ENCODE data around the gene RAD50. TPM values are rescaled to one million over a fixed set of nuclear protein-coding genes. Genes with fewer than 3 reads are reported as not detected.
"Not testable (repeated sequence)": the region's sequence is repeated elsewhere in the genome, so short reads cannot be mapped to it uniquely, and the experiment has no call there.

The RAD50 gene
- total RNA-seq, 2 donors from 2014 or later, result 49.7 to 50.7 TPM

DNA sequence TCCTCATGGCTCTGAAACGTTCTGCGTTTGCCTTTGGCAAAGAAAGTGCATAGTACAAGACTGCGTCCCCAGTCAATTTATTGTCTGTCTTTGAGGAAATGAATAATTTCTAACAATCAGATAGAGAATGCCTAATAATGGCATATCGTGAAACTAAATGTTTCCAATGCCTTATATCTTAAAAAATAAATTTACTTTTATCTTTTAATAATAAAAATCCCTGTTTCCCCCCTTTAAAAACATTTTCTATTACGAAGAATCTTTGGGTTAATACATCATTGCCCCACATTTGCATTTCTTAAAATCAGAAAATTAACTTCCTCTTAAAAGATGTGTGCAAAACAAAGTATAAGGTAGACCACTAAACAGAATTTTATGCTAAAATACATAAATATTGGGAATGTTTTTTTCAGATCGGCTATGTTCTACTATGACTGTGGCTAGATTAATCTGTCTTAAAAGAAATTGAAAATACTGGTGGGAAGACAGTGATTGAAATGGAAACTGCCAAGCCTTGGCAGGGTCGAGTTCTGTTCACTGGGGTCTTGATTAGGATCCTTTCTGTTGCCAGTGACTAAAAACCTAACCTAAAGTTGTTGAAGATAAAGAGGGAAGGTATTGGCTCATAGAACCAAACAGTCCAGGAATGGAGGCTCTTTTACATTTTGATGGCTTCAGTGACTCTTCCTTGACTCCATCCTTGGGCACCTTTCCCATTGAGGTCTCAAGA lies 13.1 kb upstream of the RAD50 start, which contains the start of gene IL5:
Gene IL5, minus strand, starts transcription at position 51 of the 730 bp plus-strand sequence. Its CDS starts 44 bp downstream, at position 7.
- Mint-ChIP-seq H3K36me3 (ENCODE audit: low read depth) (no peaks in the 10 kb centered on the region), H3K4me3 (no peak within 1 kb of the TSS), H3K27me3 (ENCODE audit: insufficient read depth) (peaks cover 15% of the 10 kb centered on the region), H3K9me3 (no peaks in the 10 kb centered on the region), H3K4me1 (no peaks in the 10 kb centered on the region), H3K27ac (no peak within 1 kb of the TSS)
- WGBS, 2 experiments (ENCODE audit: insufficient coverage in 1 of 2, insufficient read length in 1 of 2), result 85 to 90% methylated on average over 4 to 7 of the region's 7 CpGs
- no peaks in the 10 kb centered on the region for H3K36me3 ChIP-seq (ENCODE audit: control insufficient read depth, insufficient read depth, low read length)
- DNase-seq, result no peak
- no peak within 1 kb of the TSS for H3K27ac ChIP-seq (ENCODE audit: low read depth, low read length)
- no peak within 1 kb of the TSS for H3K4me3 ChIP-seq (ENCODE audit: low read length)
- H3K9me3 ChIP-seq (ENCODE audit: control insufficient read depth, low read length), result no peaks in the 10 kb centered on the region
- H3K4me1 ChIP-seq (ENCODE audit: control insufficient read depth, insufficient read depth, low read length), result no peaks in the 10 kb centered on the region
- H3K27me3 ChIP-seq (ENCODE audit: control insufficient read depth, insufficient read depth, low read length, poor library complexity, severe bottlenecking), result no peaks in the 10 kb centered on the region
- no peak within 1 kb of the TSS for H3K9ac ChIP-seq (ENCODE audit: extremely low read depth, low read length, poor library complexity, severe bottlenecking)
- TF ChIP-seq, protein P1, sequence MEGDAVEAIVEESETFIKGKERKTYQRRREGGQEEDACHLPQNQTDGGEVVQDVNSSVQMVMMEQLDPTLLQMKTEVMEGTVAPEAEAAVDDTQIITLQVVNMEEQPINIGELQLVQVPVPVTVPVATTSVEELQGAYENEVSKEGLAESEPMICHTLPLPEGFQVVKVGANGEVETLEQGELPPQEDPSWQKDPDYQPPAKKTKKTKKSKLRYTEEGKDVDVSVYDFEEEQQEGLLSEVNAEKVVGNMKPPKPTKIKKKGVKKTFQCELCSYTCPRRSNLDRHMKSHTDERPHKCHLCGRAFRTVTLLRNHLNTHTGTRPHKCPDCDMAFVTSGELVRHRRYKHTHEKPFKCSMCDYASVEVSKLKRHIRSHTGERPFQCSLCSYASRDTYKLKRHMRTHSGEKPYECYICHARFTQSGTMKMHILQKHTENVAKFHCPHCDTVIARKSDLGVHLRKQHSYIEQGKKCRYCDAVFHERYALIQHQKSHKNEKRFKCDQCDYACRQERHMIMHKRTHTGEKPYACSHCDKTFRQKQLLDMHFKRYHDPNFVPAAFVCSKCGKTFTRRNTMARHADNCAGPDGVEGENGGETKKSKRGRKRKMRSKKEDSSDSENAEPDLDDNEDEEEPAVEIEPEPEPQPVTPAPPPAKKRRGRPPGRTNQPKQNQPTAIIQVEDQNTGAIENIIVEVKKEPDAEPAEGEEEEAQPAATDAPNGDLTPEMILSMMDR (conservative IDR thresholded peaks at IDR 0.05), result no peak

DNA sequence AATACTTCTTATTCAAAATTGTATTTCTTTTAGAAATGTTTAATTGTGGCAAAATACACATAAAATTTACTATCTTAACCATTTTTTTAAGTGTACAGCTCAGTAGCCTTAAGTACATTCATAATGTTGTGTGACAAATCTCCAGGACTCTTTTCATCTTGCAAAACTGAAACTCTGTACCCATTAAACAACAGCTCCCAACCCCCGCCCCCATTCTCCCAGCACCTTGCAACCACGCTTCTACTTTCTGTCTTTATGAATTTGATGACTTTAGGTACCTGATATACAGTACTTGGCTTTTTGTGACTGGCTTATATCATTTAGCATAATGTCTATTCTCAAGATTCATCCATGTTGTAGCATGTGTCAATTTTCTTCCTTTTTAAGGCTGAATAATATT lies 10.7 kb upstream of the RAD50 start:
- H3K4me3 Mint-ChIP-seq, result no peak overlapping the region
- H3K27ac Mint-ChIP-seq, result no peak overlapping the region
- Histone ChIP-seq H3K4me1 (ENCODE audit: control insufficient read depth, insufficient read depth, low read length) (no peaks in the 10 kb centered on the region), H3K27ac (ENCODE audit: low read depth, low read length) (no peak overlapping the region), H3K9ac (ENCODE audit: extremely low read depth, low read length, poor library complexity, severe bottlenecking) (no peak overlapping the region), H3K4me3 (ENCODE audit: low read length) (no peak overlapping the region), H3K9me3 (ENCODE audit: control insufficient read depth, low read length) (no peaks in the 10 kb centered on the region), H3K36me3 (ENCODE audit: control insufficient read depth, insufficient read depth, low read length) (no peaks in the 10 kb centered on the region), H3K27me3 (ENCODE audit: control insufficient read depth, insufficient read depth, low read length, poor library complexity, severe bottlenecking) (peaks cover 3% of the 10 kb centered on the region)
- H3K27me3 Mint-ChIP-seq (ENCODE audit: insufficient read depth), result peaks cover 16% of the 10 kb centered on the region
- WGBS, 2 experiments (ENCODE audit: insufficient coverage in 1 of 2, insufficient read length in 1 of 2), result 87 to 100% methylated on average over 1 to 2 of the region's 2 CpGs
- TF ChIP-seq, protein P1 (conservative IDR thresholded peaks at IDR 0.05), result no peak
- no peaks in the 10 kb centered on the region for H3K4me1 Mint-ChIP-seq
- peaks cover 1% of the 10 kb centered on the region for H3K9me3 Mint-ChIP-seq
- DNase-seq, result no peak
- no peaks in the 10 kb centered on the region for H3K36me3 Mint-ChIP-seq (ENCODE audit: low read depth)

DNA sequence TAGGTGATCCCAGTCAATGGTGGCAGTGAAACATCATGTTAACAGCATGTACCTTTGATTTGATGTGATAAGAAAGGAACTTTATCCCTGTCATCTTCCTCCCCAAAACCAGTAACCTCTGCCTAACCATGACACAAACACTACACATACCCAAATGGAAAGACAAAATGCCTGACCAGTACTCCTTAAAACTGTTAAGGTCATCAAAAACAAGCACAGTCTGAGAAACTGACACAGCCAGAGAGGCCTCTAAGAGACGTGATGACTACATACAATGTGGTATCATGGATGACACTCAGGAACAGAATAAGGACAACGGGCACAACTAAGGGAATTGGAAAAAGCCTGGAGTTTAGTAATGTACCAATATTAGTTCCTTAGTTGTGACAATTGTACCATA lies 9.5 kb upstream of the RAD50 start:
- no peak overlapping the region for H3K27ac Mint-ChIP-seq

DNA sequence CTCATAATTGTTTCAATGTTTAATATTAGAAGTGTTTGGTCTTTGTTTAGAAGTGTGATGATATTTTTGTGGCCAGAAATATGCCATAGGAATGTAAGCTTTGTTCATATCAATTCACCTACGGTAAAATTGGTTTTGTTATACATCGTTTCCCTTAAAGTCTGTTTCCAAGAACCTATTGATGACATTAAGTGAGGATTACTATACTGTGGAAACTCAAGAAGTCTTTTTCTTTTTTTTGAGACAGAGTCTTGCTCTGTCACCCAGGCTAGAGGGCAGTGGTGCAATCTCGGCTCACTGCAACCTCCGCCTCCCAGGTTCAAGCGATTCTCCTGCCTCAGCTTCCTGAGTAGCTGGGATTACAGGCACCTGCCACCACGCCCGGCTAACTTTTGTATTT lies 7.9 kb upstream of the RAD50 start:
- not testable (repeated sequence) for H3K4me3 Mint-ChIP-seq; H3K36me3 ChIP-seq (ENCODE audit: control insufficient read depth, insufficient read depth, low read length); H3K4me3 ChIP-seq (ENCODE audit: low read length); H3K36me3 Mint-ChIP-seq (ENCODE audit: low read depth); H3K9me3 ChIP-seq (ENCODE audit: control insufficient read depth, low read length); H3K9ac ChIP-seq (ENCODE audit: extremely low read depth, low read length, poor library complexity, severe bottlenecking); DNase-seq; H3K27ac ChIP-seq (ENCODE audit: low read depth, low read length); H3K4me1 Mint-ChIP-seq; H3K27me3 ChIP-seq (ENCODE audit: control insufficient read depth, insufficient read depth, low read length, poor library complexity, severe bottlenecking); H3K27ac Mint-ChIP-seq; H3K4me1 ChIP-seq (ENCODE audit: control insufficient read depth, insufficient read depth, low read length); H3K9me3 Mint-ChIP-seq
- 98 to 100% methylated on average over 2 to 5 of the region's 7 CpGs for WGBS, 2 experiments (ENCODE audit: insufficient coverage in 1 of 2, insufficient read length in 1 of 2)
- peaks cover 17% of the 10 kb centered on the region for H3K27me3 Mint-ChIP-seq (ENCODE audit: insufficient read depth)

More for the DNA sequence above, 9.5 kb upstream of the RAD50 start:
- Histone ChIP-seq H3K36me3 (ENCODE audit: control insufficient read depth, insufficient read depth, low read length) (no peaks in the 10 kb centered on the region), H3K4me1 (ENCODE audit: control insufficient read depth, insufficient read depth, low read length) (no peaks in the 10 kb centered on the region), H3K9ac (ENCODE audit: extremely low read depth, low read length, poor library complexity, severe bottlenecking) (no peak overlapping the region), H3K27ac (ENCODE audit: low read depth, low read length) (no peak overlapping the region), H3K4me3 (ENCODE audit: low read length) (no peak overlapping the region), H3K27me3 (ENCODE audit: control insufficient read depth, insufficient read depth, low read length, poor library complexity, severe bottlenecking) (peaks cover 7% of the 10 kb centered on the region), H3K9me3 (ENCODE audit: control insufficient read depth, low read length) (no peaks in the 10 kb centered on the region)
- Mint-ChIP-seq H3K27me3 (ENCODE audit: insufficient read depth) (peaks cover 18% of the 10 kb centered on the region), H3K4me1 (no peaks in the 10 kb centered on the region), H3K36me3 (ENCODE audit: low read depth) (no peaks in the 10 kb centered on the region), H3K9me3 (peaks cover 1% of the 10 kb centered on the region), H3K4me3 (no peak overlapping the region)
- TF ChIP-seq, protein P1 (conservative IDR thresholded peaks at IDR 0.05), result no peak
- DNase-seq, result no peak
- WGBS, 2 experiments (ENCODE audit: insufficient coverage in 1 of 2, insufficient read length in 1 of 2), result 95 to 100% methylated on average over 2 of the region's 2 CpGs
